T-helper 2 cell treated with Interferon-gamma antibody and Interleukin-4, amounts not matched to agents 100 ng/mL and 5 ng/mL, for 36 hours (primary cell): ENCODE results near the gene HPCAL1. TPM values are rescaled to one million over a fixed set of nuclear protein-coding genes. Genes with fewer than 3 reads are reported as not detected.

Experiments
- intact Hi-C: fragments of 100-400 bp; cut with micrococcal nuclease; formaldehyde crosslinking; loops from one replicate; pipeline ENCODE4 v1.15.1; 2023
- total RNA-seq: library from RNA; stranded (reverse); gene quantifications from 2 replicates; pipeline ENCODE4 v1.2.3, GENCODE V29; 2022

The HPCAL1 gene
- total RNA-seq, 1 donor from 2014 or later = 69.4 TPM

DNA sequence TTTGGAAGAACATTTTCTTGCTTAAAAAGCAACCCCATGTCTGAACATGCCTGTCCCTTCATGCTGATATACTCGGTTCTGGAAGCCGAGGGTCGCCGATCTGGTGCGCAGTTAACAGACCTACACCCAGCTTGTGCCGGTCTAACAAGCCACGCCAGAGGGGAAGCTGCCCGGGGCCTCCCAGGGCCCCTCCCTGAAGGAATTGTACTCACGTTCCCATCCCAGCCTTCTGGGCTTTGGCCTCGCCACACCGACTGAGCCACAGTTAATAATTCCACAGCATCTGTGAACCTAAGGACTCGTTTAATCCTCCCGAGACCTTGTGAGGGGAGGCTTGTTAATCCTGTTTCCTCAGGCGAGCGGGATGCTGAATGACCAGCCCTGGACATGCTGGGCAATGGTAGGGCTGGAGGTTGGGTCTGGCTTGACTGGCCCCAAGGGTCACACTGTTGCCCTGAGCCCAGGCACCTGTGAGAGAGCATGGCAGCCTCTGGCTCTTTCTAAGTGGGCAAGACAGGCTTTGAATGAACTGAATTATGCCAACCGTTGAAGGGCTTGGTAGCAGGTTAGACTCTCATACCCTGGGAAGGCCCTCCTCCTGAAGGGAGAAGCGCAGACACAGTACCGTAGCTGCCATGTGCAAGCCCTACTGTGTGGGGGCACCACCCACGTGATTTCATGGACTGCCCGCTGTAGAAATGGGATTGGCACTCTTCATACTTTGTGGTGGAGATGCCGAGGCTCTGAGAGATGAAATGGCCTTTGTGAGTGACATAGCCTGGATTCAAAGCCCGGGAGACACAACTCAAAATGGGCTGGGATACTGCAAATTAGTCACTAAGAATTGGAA, 173.3 kb downstream of the HPCAL1 start:
- intact Hi-C loops = no loop called here

DNA sequence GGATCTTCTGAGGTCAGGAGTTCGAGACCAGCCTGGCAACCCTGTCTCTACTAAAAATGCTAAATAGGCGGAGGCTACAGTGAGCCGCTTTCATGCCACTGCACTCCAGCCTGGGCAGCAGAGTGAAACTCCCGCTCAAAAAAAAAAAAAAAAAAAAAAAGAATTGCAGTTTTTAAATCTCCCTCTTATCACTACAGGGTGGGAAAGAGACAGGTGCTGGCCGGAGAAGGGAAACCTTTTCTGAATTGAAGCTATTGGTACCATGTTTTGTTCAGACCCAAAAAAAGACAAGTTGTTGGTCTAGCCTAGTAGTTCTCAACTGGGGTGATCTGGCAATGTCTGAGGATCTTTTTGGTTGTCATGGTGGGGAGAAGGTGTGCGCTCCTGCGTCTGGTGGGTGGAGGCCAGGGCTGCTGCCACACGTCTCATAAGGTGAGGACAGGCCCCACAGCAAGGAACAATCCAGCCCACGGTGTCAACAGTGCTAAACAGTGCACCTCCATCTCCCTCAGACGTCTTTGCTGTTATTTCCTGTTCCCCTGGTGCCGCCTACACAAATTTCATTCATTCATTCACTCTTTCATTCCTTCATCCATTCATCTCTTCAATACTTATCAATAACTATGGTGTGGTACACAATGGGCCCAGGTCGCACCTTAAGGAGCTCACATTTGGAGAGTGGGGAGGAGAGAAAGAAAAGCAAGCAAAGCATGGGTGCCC, 174.2 kb downstream of the HPCAL1 start:
- intact Hi-C loops = no loop called here

Other genes with a start within 250 kb of the HPCAL1 start
- gene CYS1, start 222.5 kb upstream of the HPCAL1 start, total RNA-seq = 0.70 and 0.73 TPM in 2 replicates
- gene RRM2, start 180.2 kb upstream of the HPCAL1 start, total RNA-seq = 493 and 506 TPM in 2 replicates
- gene ODC1, start 145.4 kb downstream of the HPCAL1 start, total RNA-seq = 63.3 and 64.7 TPM in 2 replicates